Mesenchymal stem cell (in vitro differentiated cells and primary cell): ENCODE results near the gene C22orf23.

Experiments used
- DNase-seq: peaks from one replicate; pipeline ENCODE4 v3.0.0-alpha.2; 2013
- H2AFZ ChIP-seq: one replicate; pipeline ENCODE4 v1.6.1; 2013; ENCODE audit warnings: low read depth, mild to moderate bottlenecking, control low read depth, inconsistent platforms, low read length, moderate library complexity
- H2AK5ac ChIP-seq: 2 replicates; pipeline ENCODE4 v1.6.1; 2013; ENCODE audit warnings: low read length, moderate library complexity, mild to moderate bottlenecking, inconsistent platforms; ENCODE audit not compliant: severe bottlenecking
- H2BK120ac ChIP-seq: one replicate; pipeline ENCODE4 v1.6.1; 2013; ENCODE audit warnings: low read depth, mild to moderate bottlenecking, inconsistent platforms, low read length, moderate library complexity
- H2BK12ac ChIP-seq, 2 experiments: one replicate each; pipeline ENCODE4 v1.6.1; 2013; ENCODE audit warnings: inconsistent platforms in 2 of 2, low read length in 2 of 2, mild to moderate bottlenecking in 2 of 2, moderate library complexity in 2 of 2, control low read depth in 1 of 2
- H2BK15ac ChIP-seq: one replicate; pipeline ENCODE4 v1.6.1; 2013; ENCODE audit warnings: mild to moderate bottlenecking, low read depth, inconsistent platforms; ENCODE audit not compliant: poor library complexity, severe bottlenecking
- H2BK5ac ChIP-seq: 2 replicates; pipeline ENCODE4 v1.6.1; 2013; ENCODE audit warnings: low read depth, mild to moderate bottlenecking, low read length, control low read depth, inconsistent platforms; ENCODE audit not compliant: poor library complexity, severe bottlenecking
- H3K14ac ChIP-seq, 2 experiments: one replicate each; pipeline ENCODE4 v1.6.1; 2013; ENCODE audit warnings: inconsistent platforms in 2 of 2, low read length in 2 of 2, control low read depth in 1 of 2, mild to moderate bottlenecking in 1 of 2, moderate library complexity in 1 of 2
- H3K18ac ChIP-seq, 2 experiments: one replicate each; pipeline ENCODE4 v1.6.1; 2013; ENCODE audit warnings: inconsistent platforms in 2 of 2, low read length in 2 of 2, control low read depth in 1 of 2, low read depth in 1 of 2, mild to moderate bottlenecking in 1 of 2
- H3K23ac ChIP-seq, 2 experiments: one replicate each; pipeline ENCODE4 v1.6.1; 2013; ENCODE audit warnings: inconsistent platforms in 2 of 2, low read length in 2 of 2, mild to moderate bottlenecking in 2 of 2, moderate library complexity in 2 of 2, control low read depth in 1 of 2
- H3K27ac ChIP-seq: 2 replicates; pipeline ENCODE4 v1.5.1; 2013; ENCODE audit warnings: mild to moderate bottlenecking, moderate library complexity, low read length, control low read depth, inconsistent platforms; ENCODE audit not compliant: poor library complexity, severe bottlenecking
- H3K27me3 ChIP-seq, 2 experiments: 2 replicates each; pipeline versions ENCODE4 v1.6.1 to v1.7.0; 2013; ENCODE audit warnings: low read length in 2 of 2, mild to moderate bottlenecking in 2 of 2, moderate library complexity in 2 of 2, control low read depth in 1 of 2, inconsistent platforms in 1 of 2; ENCODE audit not compliant: control insufficient read depth in 1 of 2, insufficient read depth in 1 of 2
- H3K36me3 ChIP-seq, 2 experiments: 2 replicates each; pipeline versions ENCODE4 v1.6.1 to v1.7.0; 2013; ENCODE audit warnings: low read length in 2 of 2, control low read depth in 1 of 2, inconsistent platforms in 1 of 2, low read depth in 1 of 2, mild to moderate bottlenecking in 1 of 2; ENCODE audit not compliant: insufficient read depth in 2 of 2, control insufficient read depth in 1 of 2
- H3K4ac ChIP-seq, 2 experiments: one replicate each; pipeline ENCODE4 v1.6.1; 2013; ENCODE audit warnings: inconsistent platforms in 2 of 2, low read length in 2 of 2, mild to moderate bottlenecking in 2 of 2, moderate library complexity in 2 of 2, control low read depth in 1 of 2, low read depth in 1 of 2
- H3K4me1 ChIP-seq: 2 replicates; pipeline ENCODE4 v1.6.1; 2013; ENCODE audit warnings: low read depth, low read length, control low read depth; ENCODE audit not compliant: control insufficient read depth, insufficient read depth
- H3K4me2 ChIP-seq: 2 replicates; pipeline ENCODE4 v1.6.1; 2013; ENCODE audit warnings: low read length, mild to moderate bottlenecking, inconsistent platforms; ENCODE audit not compliant: poor library complexity, severe bottlenecking
- H3K4me3 ChIP-seq, 2 experiments: 2 replicates each; pipeline versions ENCODE4 v1.5.1 to v1.7.0; 2013; ENCODE audit warnings: low read length in 2 of 2, mild to moderate bottlenecking in 2 of 2, control low read depth in 1 of 2, low read depth in 1 of 2; ENCODE audit not compliant: insufficient read depth in 1 of 2
- H3K79me1 ChIP-seq: replicated peaks from 2 replicates; pipeline ENCODE4 v1.6.1; 2013; ENCODE audit warnings: mild to moderate bottlenecking, control low read depth, low read length, inconsistent platforms; ENCODE audit not compliant: poor library complexity, severe bottlenecking
- H3K9ac ChIP-seq: 2 replicates; pipeline ENCODE4 v1.7.0; 2013; ENCODE audit warnings: mild to moderate bottlenecking, low read length, moderate library complexity
- H3K9me3 ChIP-seq: 2 replicates; pipeline ENCODE4 v1.7.0; 2013; ENCODE audit warnings: mild to moderate bottlenecking, low read length; ENCODE audit not compliant: control insufficient read depth
- H4K8ac ChIP-seq: one replicate; pipeline ENCODE4 v1.6.1; 2013; ENCODE audit warnings: inconsistent platforms, mild to moderate bottlenecking, low read length, moderate library complexity
- H4K91ac ChIP-seq: one replicate; pipeline ENCODE4 v1.6.1; 2013; ENCODE audit warnings: mild to moderate bottlenecking, low read length, inconsistent platforms
- WGBS: methylation state at CpG from one replicate; pipeline ENCODE4 v1.1.7; 2013; ENCODE audit warnings: mixed read lengths; 5-methylcytosine and 5-hydroxymethylcytosine counted together

The C22orf23 gene

DNA sequence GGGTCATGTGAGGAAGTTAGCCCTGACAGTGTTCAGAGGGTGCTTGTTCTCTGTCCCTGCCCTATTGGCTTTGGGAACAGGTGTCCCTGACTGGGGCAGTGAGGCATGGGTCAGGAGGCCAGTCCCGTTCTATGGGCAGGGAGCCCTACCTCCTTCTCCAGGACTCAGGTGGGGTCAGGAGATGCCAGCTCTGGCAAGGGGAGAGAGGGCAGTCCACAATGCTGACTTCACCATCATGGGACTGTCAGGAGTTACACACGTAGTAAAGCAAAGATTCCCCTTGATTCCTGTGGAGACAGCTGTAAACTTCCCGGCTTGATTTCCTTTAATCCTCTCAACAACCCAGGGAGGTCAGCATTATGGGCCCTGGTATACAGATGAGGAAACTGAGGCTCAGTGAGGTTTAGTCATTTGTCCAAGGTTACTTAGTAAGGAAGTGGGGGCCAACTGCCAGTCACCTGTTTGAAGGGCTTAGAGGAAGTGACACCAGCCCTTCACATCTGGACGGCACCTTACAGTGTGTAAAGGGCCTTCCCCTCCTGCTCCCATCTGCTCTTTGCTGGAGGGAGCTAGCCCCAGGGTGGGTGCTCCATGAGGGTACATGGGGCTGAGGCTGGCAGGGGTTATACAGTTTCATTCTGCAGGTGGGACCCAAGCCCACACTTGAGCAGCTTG is 35.4 kb downstream of the C22orf23 start:
- H3K4me3 ChIP-seq, result no peak overlapping the region
- H3K4me1 ChIP-seq, result peaks cover 6% of the 10 kb centered on the region
- no peak overlapping the region for H2BK12ac ChIP-seq
- H2BK120ac ChIP-seq, result no peak overlapping the region
- no peak for DNase-seq
- peaks cover 79 to 80% of the 10 kb centered on the region in 2 experiments for H3K36me3 ChIP-seq
- 94% methylated on average over 4 of the region's 4 CpGs for WGBS
- H3K27me3 ChIP-seq, result no peaks in the 10 kb centered on the region
- no peak overlapping the region for H2BK5ac ChIP-seq
- peaks cover 41% of the 10 kb centered on the region for H3K79me1 ChIP-seq
- no peak overlapping the region for H3K23ac ChIP-seq
- H3K27ac ChIP-seq, result no peak overlapping the region
- no peaks in the 10 kb centered on the region for H3K9me3 ChIP-seq
- H3K4ac ChIP-seq, result no peak overlapping the region
- no peak overlapping the region for H4K8ac ChIP-seq
- no peak overlapping the region for H3K18ac ChIP-seq
- H3K4me2 ChIP-seq, result no peak overlapping the region
- no peak overlapping the region for H4K91ac ChIP-seq
- no peak overlapping the region for H3K14ac ChIP-seq
- H2BK15ac ChIP-seq, result no peak overlapping the region
- H2AK5ac ChIP-seq, result no peak overlapping the region
- H2AFZ ChIP-seq, result no peak overlapping the region
- H3K9ac ChIP-seq, result no peak overlapping the region

- no peak for DNase-seq
- no peak overlapping the region for H2AFZ ChIP-seq
- H2AK5ac ChIP-seq, result no peak overlapping the region
- H3K23ac ChIP-seq, result no peak overlapping the region
- peaks cover 41% of the 10 kb centered on the region for H3K79me1 ChIP-seq
- H2BK120ac ChIP-seq, result no peak overlapping the region
- 93% methylated on average over 5 of the region's 5 CpGs for WGBS
- no peak overlapping the region for H2BK12ac ChIP-seq
- peaks cover 15% of the 10 kb centered on the region for H3K4me1 ChIP-seq
- no peak overlapping the region for H3K27ac ChIP-seq
- H3K18ac ChIP-seq, result no peak overlapping the region
- H3K9me3 ChIP-seq, result no peaks in the 10 kb centered on the region
- no peak overlapping the region for H3K4me2 ChIP-seq
- H4K8ac ChIP-seq, result no peak overlapping the region
- peaks cover 76 to 83% of the 10 kb centered on the region in 2 experiments for H3K36me3 ChIP-seq
- H3K27me3 ChIP-seq, result no peaks in the 10 kb centered on the region
- no peak overlapping the region for H3K4me3 ChIP-seq
- H4K91ac ChIP-seq, result peak overlapping the region; percentile 20
- no peak overlapping the region for H2BK5ac ChIP-seq
- H2BK15ac ChIP-seq, result no peak overlapping the region
- no peak overlapping the region for H3K14ac ChIP-seq
- H3K9ac ChIP-seq, result no peak overlapping the region
- no peak overlapping the region for H3K4ac ChIP-seq
Observed at GRCh38 chr22:37916311-37916710, 37.1 kb downstream of the C22orf23 start.

- Histone ChIP-seq H2AK5ac (no peak overlapping the region), H2BK120ac (no peak overlapping the region), H3K23ac (no peak overlapping the region), H3K4me2 (no peak overlapping the region), H3K4ac (no peak overlapping the region), H2BK5ac (no peak overlapping the region), H4K91ac (no peak overlapping the region), H2BK15ac (no peak overlapping the region), H3K36me3 (peaks cover 64 to 67% of the 10 kb centered on the region in 2 experiments), H3K27ac (no peak overlapping the region), H3K9me3 (no peaks in the 10 kb centered on the region), H3K4me1 (peaks cover 32% of the 10 kb centered on the region), H2BK12ac (peak overlapping the region in 1 of 2 experiments; percentile 40), H3K18ac (no peak overlapping the region), H3K14ac (no peak overlapping the region), H3K4me3 (no peak overlapping the region), H3K79me1 (peaks cover 40% of the 10 kb centered on the region), H2AFZ (no peak overlapping the region), H4K8ac (no peak overlapping the region), H3K9ac (no peak overlapping the region), H3K27me3 (no peaks in the 10 kb centered on the region)
- WGBS, result 75% methylated on average over 6 of the region's 7 CpGs
- DNase-seq, result no peak
Observed at GRCh38 chr22:37913233-37913721, 40.1 kb downstream of the C22orf23 start.

DNA sequence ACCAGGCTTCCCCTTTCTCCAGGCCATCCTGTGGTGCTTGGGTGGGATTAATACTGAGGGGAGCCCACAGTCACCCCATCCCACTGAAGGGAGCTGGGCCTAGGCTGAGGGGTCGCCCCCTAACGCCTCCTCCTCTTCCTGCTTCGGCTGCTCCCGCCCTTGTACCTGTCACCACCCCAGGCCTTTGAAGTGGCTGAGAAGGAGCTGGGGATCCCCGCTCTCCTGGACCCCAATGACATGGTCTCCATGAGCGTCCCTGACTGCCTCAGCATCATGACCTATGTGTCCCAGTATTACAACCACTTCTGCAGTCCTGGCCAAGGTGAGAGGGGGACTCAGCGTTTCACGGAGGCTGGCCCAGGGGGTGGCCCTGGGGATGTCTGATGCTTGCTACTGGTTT is 41.2 kb downstream of the C22orf23 start:
- H3K79me1 ChIP-seq, result peaks cover 32% of the 10 kb centered on the region
- H3K18ac ChIP-seq, result no peak overlapping the region
- H3K4me3 ChIP-seq, result peak overlapping the region in 1 of 2 experiments; percentile 10
- no peak overlapping the region for H2BK120ac ChIP-seq
- no peak overlapping the region for H3K9ac ChIP-seq
- peak overlapping the region; percentile 66 for H3K27ac ChIP-seq
- no peak overlapping the region for H2AFZ ChIP-seq
- H3K36me3 ChIP-seq, result peaks cover 53 to 56% of the 10 kb centered on the region in 2 experiments
- no peak overlapping the region for H4K91ac ChIP-seq
- no peaks in the 10 kb centered on the region for H3K27me3 ChIP-seq
- no peak overlapping the region for H2AK5ac ChIP-seq
- no peak overlapping the region for H3K4me2 ChIP-seq
- 80% methylated on average over 6 of the region's 8 CpGs for WGBS
- no peak overlapping the region for H4K8ac ChIP-seq
- H3K4me1 ChIP-seq, result peaks cover 41% of the 10 kb centered on the region
- no peak overlapping the region for H2BK12ac ChIP-seq
- no peak overlapping the region for H3K4ac ChIP-seq
- no peak overlapping the region for H2BK5ac ChIP-seq
- no peak overlapping the region for H2BK15ac ChIP-seq
- H3K14ac ChIP-seq, result no peak overlapping the region
- DNase-seq, result no peak
- peak overlapping the region in 1 of 2 experiments; percentile 78 for H3K23ac ChIP-seq
- no peaks in the 10 kb centered on the region for H3K9me3 ChIP-seq
